MM.1S (cell line): ENCODE data around the gene DPP6.
"Not testable (repeated sequence)": the region's sequence is repeated elsewhere in the genome, so short reads cannot be mapped to it uniquely, and the experiment has no call there.

ENCODE experiments used
- DNase-seq: peaks from one replicate; pipeline ENCODE4 v3.0.0-alpha.2; 2015
- H2AFZ ChIP-seq: fragments of 300-600 bp; sonication (generic); 2 replicates; pipeline ENCODE4 v1.6.0; 2016; ENCODE audit warnings: antibody characterized with exemption, low read length
- H3F3A ChIP-seq: fragments of 300-600 bp; sonication (generic); 2 replicates; pipeline ENCODE4 v1.6.1; 2016; ENCODE audit warnings: mild to moderate bottlenecking, antibody characterized with exemption, low read length, moderate library complexity, mixed read lengths; ENCODE audit not compliant: insufficient read depth
- H3K27ac ChIP-seq: fragments of 300-600 bp; sonication (generic); 2 replicates; pipeline ENCODE4 v1.5.1; 2016; ENCODE audit warnings: mild to moderate bottlenecking, low read length
- H3K27me3 ChIP-seq: fragments of 300-600 bp; sonication (generic); replicated peaks from 2 replicates; pipeline ENCODE4 v1.6.0; 2016; ENCODE audit warnings: low read length; ENCODE audit not compliant: insufficient read depth
- H3K36me3 ChIP-seq: fragments of 300-600 bp; sonication (generic); replicated peaks from 2 replicates; pipeline ENCODE4 v1.6.1; 2016; ENCODE audit warnings: mild to moderate bottlenecking, low read length, mixed read lengths; ENCODE audit not compliant: insufficient read depth
- H3K4me1 ChIP-seq: fragments of 300-600 bp; sonication (generic); 2 replicates; pipeline ENCODE4 v1.6.1; 2016; ENCODE audit warnings: low read length, mixed read lengths
- H3K4me2 ChIP-seq: fragments of 300-600 bp; sonication (generic); 2 replicates; pipeline ENCODE4 v1.6.0; 2016; ENCODE audit warnings: low read depth, low read length
- H3K4me3 ChIP-seq: fragments of 300-600 bp; sonication (generic); 2 replicates; pipeline ENCODE4 v1.5.1; 2016; ENCODE audit warnings: low read length, mixed read lengths
- H3K79me2 ChIP-seq: fragments of 300-600 bp; sonication (generic); 2 replicates; pipeline ENCODE4 v1.6.1; 2016; ENCODE audit warnings: mixed run types, low read length, mixed read lengths
- H3K9ac ChIP-seq: fragments of 300-600 bp; sonication (generic); 2 replicates; pipeline ENCODE4 v1.6.1; 2016; ENCODE audit warnings: low read length, mixed read lengths
- H3K9me2 ChIP-seq: fragments of 300-600 bp; sonication (generic); replicated peaks from 2 replicates; pipeline ENCODE4 v1.6.1; 2016; ENCODE audit warnings: mild to moderate bottlenecking, low read length, mixed read lengths; ENCODE audit not compliant: insufficient read depth
- H3K9me3 ChIP-seq: fragments of 300-600 bp; sonication (generic); replicated peaks from 2 replicates; pipeline ENCODE4 v1.6.1; 2016; ENCODE audit warnings: mild to moderate bottlenecking, low read length, mixed read lengths; ENCODE audit not compliant: insufficient read depth
- H4K20me1 ChIP-seq: fragments of 300-600 bp; sonication (generic); 2 replicates; pipeline ENCODE4 v1.6.1; 2016; ENCODE audit warnings: mild to moderate bottlenecking, low read length, moderate library complexity, mixed read lengths; ENCODE audit not compliant: insufficient read depth

DPP6 gene

DNA sequence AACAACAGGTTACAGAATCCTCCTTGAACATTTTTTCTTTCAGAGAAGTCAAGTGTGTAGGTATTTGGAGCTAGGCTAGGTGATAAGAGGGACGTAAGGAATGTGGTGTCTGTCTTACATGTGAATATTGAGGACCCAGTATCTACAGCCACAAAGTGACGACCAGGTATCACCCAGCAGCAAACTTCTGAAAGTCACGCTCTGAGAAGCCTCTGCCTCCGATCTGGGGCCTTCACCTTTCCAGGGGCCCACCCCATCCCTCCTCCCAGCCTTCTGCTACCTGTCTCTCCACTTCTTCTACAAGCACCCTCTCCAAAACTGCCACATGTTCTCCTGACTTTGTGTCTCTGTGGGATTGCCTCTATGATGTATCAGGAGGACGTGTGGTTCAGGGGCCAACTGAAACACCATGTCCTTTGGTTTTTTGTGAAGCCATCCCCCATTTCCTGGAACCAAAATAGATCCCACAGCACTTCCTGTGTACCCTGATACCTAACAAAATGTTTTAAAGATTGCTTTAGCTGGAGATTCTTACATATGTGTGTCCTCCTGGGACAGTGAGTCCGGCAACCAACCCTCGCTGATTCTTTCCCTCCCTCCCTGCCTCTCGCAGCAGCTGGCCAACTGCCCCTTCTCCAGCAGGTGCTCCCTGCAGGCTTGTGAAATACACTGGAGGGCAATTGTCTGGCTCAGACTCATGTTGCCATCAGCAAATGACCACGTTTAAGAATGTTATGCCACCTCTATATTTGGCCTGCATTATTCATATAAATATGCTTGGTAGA lies 93.9 kb downstream of the DPP6 start:
- not testable (repeated sequence) for H3F3A ChIP-seq, H2AFZ ChIP-seq, H3K9me3 ChIP-seq, H3K9me2 ChIP-seq, H3K4me2 ChIP-seq, H3K36me3 ChIP-seq, DNase-seq, H3K27me3 ChIP-seq, H3K9ac ChIP-seq, H4K20me1 ChIP-seq, H3K27ac ChIP-seq, H3K4me1 ChIP-seq, H3K79me2 ChIP-seq, H3K4me3 ChIP-seq

DNA sequence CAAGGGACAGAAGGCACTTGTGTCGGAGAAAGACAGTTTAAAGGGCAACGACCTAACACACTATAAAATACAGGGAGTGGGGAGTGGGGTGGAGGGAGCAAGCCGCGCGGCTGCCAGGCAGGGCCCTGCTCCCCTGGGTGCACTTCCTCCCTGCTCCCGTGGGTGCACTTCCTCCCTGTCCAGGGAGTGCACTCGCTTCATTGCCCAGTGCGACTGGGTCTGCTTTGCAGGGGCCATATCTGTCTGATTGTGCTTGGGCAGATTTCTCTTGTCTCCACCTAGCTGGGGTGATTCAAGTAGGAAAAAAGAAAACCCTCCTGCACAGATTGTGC lies 94.5 kb downstream of the DPP6 start:
- not testable (repeated sequence) for H2AFZ ChIP-seq, H3K79me2 ChIP-seq, H3K9ac ChIP-seq, H3K27me3 ChIP-seq, H3K27ac ChIP-seq, H4K20me1 ChIP-seq, H3K4me1 ChIP-seq, DNase-seq, H3K36me3 ChIP-seq, H3K4me2 ChIP-seq, H3K9me2 ChIP-seq, H3K4me3 ChIP-seq, H3F3A ChIP-seq, H3K9me3 ChIP-seq

DNA sequence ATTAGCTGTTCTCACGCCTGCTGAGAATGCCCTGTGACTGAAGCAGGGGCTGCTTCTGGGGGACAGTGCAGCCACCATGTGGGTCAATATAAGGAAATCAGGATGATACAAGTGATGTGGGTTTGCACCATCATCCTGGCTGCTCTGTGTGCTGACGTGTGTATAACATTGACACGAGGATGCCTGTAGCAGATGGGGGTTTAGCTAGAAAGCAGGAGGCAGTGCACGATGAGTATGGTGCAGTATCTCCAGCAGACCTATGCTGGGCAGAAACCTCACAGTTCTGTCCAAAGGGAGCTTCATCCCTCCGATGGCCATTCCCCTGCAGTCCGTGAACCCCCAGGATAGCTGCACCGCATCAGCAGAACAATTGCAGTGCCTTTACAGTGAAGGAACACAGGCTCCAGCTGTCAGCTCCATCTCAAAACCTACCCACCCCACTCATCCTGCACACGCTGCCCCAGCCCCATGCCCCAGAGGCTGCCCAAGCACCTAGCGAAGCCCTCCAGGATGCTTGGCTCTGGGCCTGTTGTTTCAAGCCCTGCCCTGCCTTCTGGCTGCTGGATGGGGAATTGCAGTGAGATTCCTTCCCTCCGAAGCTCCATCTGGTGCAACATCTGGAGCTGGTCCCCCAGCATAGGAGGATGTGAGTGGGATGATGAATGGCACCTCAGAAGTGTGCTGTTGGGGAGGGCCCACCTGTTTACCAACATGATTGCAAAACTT lies 96.8 kb downstream of the DPP6 start:
- H4K20me1 ChIP-seq, H3K9me2 ChIP-seq, H3K79me2 ChIP-seq, H3K4me2 ChIP-seq, DNase-seq, H3K9me3 ChIP-seq, H3K9ac ChIP-seq, H3K27ac ChIP-seq, H3K27me3 ChIP-seq, H3K4me3 ChIP-seq, H3K36me3 ChIP-seq, H3F3A ChIP-seq, H2AFZ ChIP-seq, H3K4me1 ChIP-seq: not testable (repeated sequence)

DNA sequence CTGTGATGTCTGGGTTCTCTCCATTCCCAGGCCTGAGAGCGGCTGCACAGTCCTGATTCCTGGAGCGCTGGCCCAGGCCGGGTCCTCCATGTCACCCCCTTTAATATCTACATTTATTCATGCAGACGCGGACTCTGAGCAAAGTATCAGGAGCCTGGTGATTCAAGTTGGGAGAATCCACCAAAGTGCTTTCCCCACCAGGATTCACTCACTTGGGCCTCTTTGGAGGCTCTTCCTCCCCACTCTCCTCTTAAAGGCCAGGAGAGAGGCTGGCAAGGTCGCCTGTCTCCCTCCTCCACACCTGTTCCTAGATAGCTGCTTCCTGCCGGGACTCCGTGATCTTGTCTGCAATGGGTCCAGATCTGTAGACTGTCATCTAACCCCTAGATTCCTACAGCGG lies 98.5 kb downstream of the DPP6 start:
- not testable (repeated sequence) for H2AFZ ChIP-seq

DNA sequence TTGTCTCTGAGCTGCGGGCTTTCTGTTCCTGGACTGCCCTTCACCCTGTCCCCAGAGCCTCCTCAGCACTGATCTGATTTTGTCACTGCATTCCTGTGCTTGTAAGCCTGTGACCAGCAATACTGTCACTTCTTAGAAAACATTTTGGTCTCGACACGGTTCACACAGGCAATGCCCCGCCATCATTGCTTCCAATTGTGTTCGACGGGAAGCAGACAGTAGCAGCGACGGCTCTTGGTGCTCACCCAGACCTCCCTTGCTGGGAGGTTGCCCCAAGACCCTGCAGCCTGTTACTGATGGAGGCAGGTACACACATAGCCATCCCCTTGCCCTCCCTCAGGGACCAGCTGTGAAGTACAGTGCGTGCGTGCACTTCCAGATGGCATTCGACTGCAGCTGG lies 99.1 kb downstream of the DPP6 start:
- not testable (repeated sequence) for H3K79me2 ChIP-seq, H3K27ac ChIP-seq, H3F3A ChIP-seq, H3K9me2 ChIP-seq, H2AFZ ChIP-seq, H3K4me1 ChIP-seq, H4K20me1 ChIP-seq, H3K4me2 ChIP-seq, H3K4me3 ChIP-seq, H3K9ac ChIP-seq, H3K27me3 ChIP-seq, DNase-seq, H3K9me3 ChIP-seq, H3K36me3 ChIP-seq

More for the DNA sequence above, 98.5 kb downstream of the DPP6 start:
- not testable (repeated sequence) for H3K27ac ChIP-seq, H3K4me2 ChIP-seq, H3K79me2 ChIP-seq, H3K9me3 ChIP-seq, H3K4me3 ChIP-seq, H3F3A ChIP-seq, H3K4me1 ChIP-seq, H3K9me2 ChIP-seq, DNase-seq, H3K36me3 ChIP-seq, H3K9ac ChIP-seq, H4K20me1 ChIP-seq, H3K27me3 ChIP-seq

DNA sequence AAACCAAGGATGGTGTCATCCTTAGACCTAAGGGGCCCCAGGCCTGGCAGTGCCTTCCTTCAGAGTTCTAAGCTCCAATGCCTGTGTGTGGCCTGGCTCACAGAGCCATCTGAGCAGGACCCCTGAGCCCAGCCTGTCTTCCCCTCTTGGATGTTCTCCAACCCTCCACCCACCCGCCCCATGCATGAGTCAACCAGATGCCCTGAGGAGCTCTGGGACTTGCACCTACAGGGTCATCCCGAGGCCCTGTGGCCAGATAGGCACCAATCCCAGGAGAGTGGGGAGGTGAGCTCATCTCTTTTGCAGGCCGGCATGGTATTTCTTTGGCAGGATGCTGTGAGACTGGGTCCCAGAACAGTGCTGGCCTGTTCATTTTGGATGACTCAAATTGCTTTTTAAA lies 103.7 kb downstream of the DPP6 start:
- H2AFZ ChIP-seq, H4K20me1 ChIP-seq, H3K9me3 ChIP-seq, H3K27ac ChIP-seq, H3F3A ChIP-seq, H3K4me3 ChIP-seq, H3K4me2 ChIP-seq, DNase-seq, H3K79me2 ChIP-seq, H3K27me3 ChIP-seq, H3K9me2 ChIP-seq, H3K4me1 ChIP-seq, H3K36me3 ChIP-seq, H3K9ac ChIP-seq: not testable (repeated sequence)

DNA sequence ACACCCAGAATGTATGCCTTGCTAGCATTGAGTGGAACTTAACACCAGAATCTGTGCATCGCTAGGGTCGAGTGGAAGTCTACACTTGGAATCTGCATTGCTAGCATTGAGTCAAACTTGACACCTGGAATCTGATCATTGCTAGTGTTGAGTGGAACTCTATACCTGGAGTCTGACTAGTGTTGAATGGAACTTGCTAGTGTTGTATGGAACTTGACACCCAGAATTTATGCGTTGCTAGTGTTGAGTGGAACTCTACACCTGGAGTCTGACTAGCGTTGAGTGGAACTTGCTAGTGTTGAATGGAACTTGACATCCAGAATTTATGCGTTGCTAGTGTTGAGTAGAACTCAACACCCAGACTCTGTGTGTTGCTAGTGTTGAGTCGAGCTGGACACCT lies 110.7 kb downstream of the DPP6 start:
- H3K79me2 ChIP-seq, H3K27me3 ChIP-seq, H3K4me2 ChIP-seq, H3K9ac ChIP-seq, H3K4me3 ChIP-seq, H3K9me2 ChIP-seq, H3F3A ChIP-seq, H4K20me1 ChIP-seq, H3K27ac ChIP-seq, H3K9me3 ChIP-seq, DNase-seq, H2AFZ ChIP-seq, H3K36me3 ChIP-seq, H3K4me1 ChIP-seq: not testable (repeated sequence)

DNA sequence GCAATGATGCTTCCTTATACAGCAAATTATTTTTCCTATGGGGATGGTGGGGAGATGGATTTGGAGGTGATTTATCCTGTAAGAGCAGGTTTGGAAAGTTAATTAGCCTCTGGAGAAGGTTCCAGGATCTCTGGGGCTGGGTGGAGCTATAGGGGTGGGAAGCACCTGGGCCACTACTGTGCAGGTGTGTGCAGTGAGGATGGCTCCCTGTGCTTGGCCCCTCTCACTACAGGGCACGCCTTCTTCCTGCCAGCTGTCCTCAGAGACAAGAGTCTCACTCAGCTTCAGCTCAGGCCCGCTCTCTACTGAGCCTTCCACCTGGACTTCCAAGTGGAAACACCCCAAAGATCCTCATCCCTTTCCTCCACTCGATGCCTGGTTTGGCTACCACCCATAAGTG lies 111.4 kb downstream of the DPP6 start:
- H3K9me3 ChIP-seq, H3F3A ChIP-seq, H3K36me3 ChIP-seq, DNase-seq, H3K4me3 ChIP-seq, H3K4me2 ChIP-seq, H3K27me3 ChIP-seq, H3K9ac ChIP-seq, H3K4me1 ChIP-seq, H3K27ac ChIP-seq, H3K9me2 ChIP-seq, H4K20me1 ChIP-seq, H2AFZ ChIP-seq, H3K79me2 ChIP-seq: not testable (repeated sequence)
